IPS DF 6.9 (cell line): ENCODE data around the gene OVAAL.

Source experiments
- DNase-seq: peaks from one replicate; pipeline ENCODE4 v3.0.0-alpha.2; 2013; ENCODE audit warnings: low read depth, low spot score
- H3K27ac ChIP-seq: one replicate; pipeline ENCODE4 v1.5.1; 2013; ENCODE audit warnings: low read length, control low read depth
- H3K27me3 ChIP-seq: 2 replicates; pipeline ENCODE4 v1.6.1; 2013; ENCODE audit warnings: mild to moderate bottlenecking, low read length; ENCODE audit not compliant: control insufficient read depth, insufficient read depth
- H3K36me3 ChIP-seq: 2 replicates; pipeline ENCODE4 v1.6.1; 2013; ENCODE audit warnings: low read length; ENCODE audit not compliant: control insufficient read depth, insufficient read depth
- H3K4me1 ChIP-seq: 2 replicates; pipeline ENCODE4 v1.6.1; 2013; ENCODE audit warnings: low read length; ENCODE audit not compliant: control insufficient read depth, insufficient read depth
- H3K4me3 ChIP-seq: 2 replicates; pipeline ENCODE4 v1.5.1; 2013; ENCODE audit warnings: mild to moderate bottlenecking, low read length
- H3K9me3 ChIP-seq: 2 replicates; pipeline ENCODE4 v1.6.1; 2013; ENCODE audit warnings: low read length, inconsistent platforms; ENCODE audit not compliant: control insufficient read depth, insufficient read depth
- WGBS: extraction: QIAGEN DNeasy Blood & Tissue Kit; methylation state at CpG from one replicate; pipeline ENCODE4 v1.1.7; 2013; ENCODE audit warnings: mixed read lengths, missing lambda C conversion rate; ENCODE audit not compliant: insufficient read length, insufficient coverage; 5-methylcytosine and 5-hydroxymethylcytosine counted together

Gene OVAAL

GRCh38 chr1:180555411-180555810, 3.4 kb upstream of the OVAAL start:
- no peak overlapping the region for H3K27ac ChIP-seq

GRCh38 chr1:180560200-180560867, 1.6 kb downstream of the OVAAL start:
- Histone ChIP-seq H3K36me3 (no peaks in the 10 kb centered on the region), H3K4me3 (no peak overlapping the region), H3K27me3 (no peaks in the 10 kb centered on the region), H3K9me3 (no peaks in the 10 kb centered on the region), H3K27ac (no peak overlapping the region), H3K4me1 (no peaks in the 10 kb centered on the region)
- WGBS, result no CpG with 5 or more reads among the region's 3 CpGs
- no peak for DNase-seq

More at GRCh38 chr1:180555411-180555810, 3.4 kb upstream of the OVAAL start:
- H3K9me3 ChIP-seq, result no peaks in the 10 kb centered on the region
- no peak for DNase-seq
- no peak overlapping the region for H3K4me3 ChIP-seq
- H3K4me1 ChIP-seq, result no peaks in the 10 kb centered on the region
- no peaks in the 10 kb centered on the region for H3K36me3 ChIP-seq
- H3K27me3 ChIP-seq, result no peaks in the 10 kb centered on the region

- no peaks in the 10 kb centered on the region for H3K27me3 ChIP-seq
- H3K9me3 ChIP-seq, result no peaks in the 10 kb centered on the region
- no peaks in the 10 kb centered on the region for H3K36me3 ChIP-seq
- WGBS, result no CpG with 5 or more reads among the region's 5 CpGs
- no peak overlapping the region for H3K27ac ChIP-seq
- no peak for DNase-seq
- no peak overlapping the region for H3K4me3 ChIP-seq
- no peaks in the 10 kb centered on the region for H3K4me1 ChIP-seq
Observed at GRCh38 chr1:180560868-180561600, 2.3 kb downstream of the OVAAL start.

- Histone ChIP-seq H3K27me3 (no peaks in the 10 kb centered on the region), H3K27ac (no peak overlapping the region), H3K36me3 (no peaks in the 10 kb centered on the region), H3K9me3 (no peaks in the 10 kb centered on the region), H3K4me1 (no peaks in the 10 kb centered on the region), H3K4me3 (no peak overlapping the region)
- no peak for DNase-seq
- WGBS, result no CpG with 5 or more reads among the region's 1 CpG
Observed at GRCh38 chr1:180562640-180563025, 3.9 kb downstream of the OVAAL start.

GRCh38 chr1:180563026-180563827, 4.5 kb downstream of the OVAAL start:
- Histone ChIP-seq H3K4me1 (no peaks in the 10 kb centered on the region), H3K4me3 (no peak overlapping the region), H3K27me3 (no peaks in the 10 kb centered on the region), H3K9me3 (no peaks in the 10 kb centered on the region), H3K27ac (no peak overlapping the region), H3K36me3 (no peaks in the 10 kb centered on the region)
- WGBS, result no CpG with 5 or more reads among the region's 14 CpGs
- DNase-seq, result no peak

- WGBS, result no CpG with 5 or more reads among the region's 4 CpGs
- H3K27me3 ChIP-seq, result no peaks in the 10 kb centered on the region
- no peaks in the 10 kb centered on the region for H3K4me1 ChIP-seq
- no peaks in the 10 kb centered on the region for H3K36me3 ChIP-seq
- H3K27ac ChIP-seq, result no peak overlapping the region
- H3K4me3 ChIP-seq, result no peak overlapping the region
- H3K9me3 ChIP-seq, result no peaks in the 10 kb centered on the region
- no peak for DNase-seq
Observed at GRCh38 chr1:180565121-180565871, 6.5 kb downstream of the OVAAL start.

- H3K4me3 ChIP-seq, result no peak overlapping the region
- no CpG with 5 or more reads among the region's 6 CpGs for whole genome bisulfite sequencing
- no peaks in the 10 kb centered on the region for H3K9me3 ChIP-seq
- DNase-seq, result no peak
- H3K27me3 ChIP-seq, result no peaks in the 10 kb centered on the region
- H3K36me3 ChIP-seq, result no peaks in the 10 kb centered on the region
- H3K4me1 ChIP-seq, result no peaks in the 10 kb centered on the region
- no peak overlapping the region for H3K27ac ChIP-seq
Observed at GRCh38 chr1:180566026-180566425, 7.3 kb downstream of the OVAAL start.

GRCh38 chr1:180566495-180566894, 7.7 kb downstream of the OVAAL start:
- WGBS, result no CpG with 5 or more reads among the region's 1 CpG
- H3K4me3 ChIP-seq, result no peak overlapping the region

GRCh38 chr1:180567654-180568053, 8.9 kb downstream of the OVAAL start:
- no peaks in the 10 kb centered on the region for H3K36me3 ChIP-seq
- WGBS, result no CpG with 5 or more reads among the region's 9 CpGs
- H3K27me3 ChIP-seq, result no peaks in the 10 kb centered on the region
- H3K27ac ChIP-seq, result no peak overlapping the region
- no peak for DNase-seq
- no peaks in the 10 kb centered on the region for H3K9me3 ChIP-seq
- H3K4me3 ChIP-seq, result no peak overlapping the region
- no peaks in the 10 kb centered on the region for H3K4me1 ChIP-seq

More at GRCh38 chr1:180566495-180566894, 7.7 kb downstream of the OVAAL start:
- Histone ChIP-seq H3K27me3 (no peaks in the 10 kb centered on the region), H3K9me3 (no peaks in the 10 kb centered on the region), H3K27ac (no peak overlapping the region), H3K36me3 (no peaks in the 10 kb centered on the region), H3K4me1 (no peaks in the 10 kb centered on the region)
- DNase-seq, result no peak

- H3K36me3 ChIP-seq, result no peaks in the 10 kb centered on the region
- no peak overlapping the region for H3K4me3 ChIP-seq
- H3K4me1 ChIP-seq, result no peaks in the 10 kb centered on the region
- H3K27me3 ChIP-seq, result no peaks in the 10 kb centered on the region
- no peak overlapping the region for H3K27ac ChIP-seq
- no peaks in the 10 kb centered on the region for H3K9me3 ChIP-seq
- no CpG with 5 or more reads among the region's 2 CpGs for WGBS
- no peak for DNase-seq
Observed at GRCh38 chr1:180568184-180568583, 9.4 kb downstream of the OVAAL start.
